ENCODE measurements around the gene CELSR2.

GRCh38 chr1:109225711-109226445 lies 23.5 kb upstream of the CELSR2 start:
- TF ChIP-seq CTCF (tag by site-specific recombination; IDR thresholded peaks at IDR 0.05), result no peak
- TF ChIP-seq ZBTB17 (tag by site-specific recombination; IDR thresholded peaks at IDR 0.05), result no peak
- no peak for TF ChIP-seq GFI1B (tag by site-specific recombination; IDR thresholded peaks at IDR 0.05)
- no peak for TF ChIP-seq ZBTB48 (tag by site-specific recombination; IDR thresholded peaks at IDR 0.05)
- TF ChIP-seq ZBTB10 (tag by site-specific recombination; IDR thresholded peaks at IDR 0.05), result no peak
- TF ChIP-seq PRDM1 (tag by site-specific recombination; IDR thresholded peaks at IDR 0.05), result no peak
